GM12878 (cell line): ENCODE results near the gene GAL. TPM values are rescaled to one million over a fixed set of nuclear protein-coding genes. Genes with fewer than 3 reads are reported as not detected.

Experiments used
- ATAC-seq: fragments of 200-7000 bp; cut with Tn5 transposase; 3 replicates; pipeline ENCODE4 v1.9.1; 2020; ENCODE audit warnings: mild to moderate bottlenecking, moderate library complexity
- BruUV-seq: library from RNA; stranded (reverse); fragments of 400-500 nt; replicated peaks from 2 replicates; lab custom pipeline; 2021; lab: Mats Ljungman, UMichigan
- CTCF ChIA-PET: fragments of 300-600 bp; sonication (Branson Sonifier 250); formaldehyde crosslinking; extraction: SDS; loops from one replicate; lab custom pipeline; 2021; ENCODE audit warnings: inconsistent platforms; lab: Yijun Ruan, JAX
- POLR2A ChIA-PET: fragments of 350-600 bp; formaldehyde crosslinking; extraction: SDS; loops from one replicate; lab custom pipeline; 2021; ENCODE audit warnings: inconsistent platforms; lab: Charles Lee
- RAD21 ChIA-PET: fragments of 300-600 bp; sonication (Branson Sonifier 250); formaldehyde crosslinking; loops from one replicate; lab custom pipeline; 2023; ENCODE audit warnings: antibody characterized with exemption; ENCODE audit not compliant: unreplicated experiment; lab: Charles Lee
- SMC1A ChIA-PET: fragments of 300-600 bp; sonication (Branson Sonifier 250); formaldehyde crosslinking; loops from one replicate; lab custom pipeline; 2023; ENCODE audit not compliant: unreplicated experiment, uncharacterized antibody; lab: Charles Lee
- DNase-seq: peaks from one replicate; pipeline ENCODE4 v3.0.0-alpha.2; 2011; ENCODE audit warnings: low read depth, low spot score
- FAIRE-seq: peaks from 3 replicates; lab custom pipeline; 2011; peaks lifted over from hg19 to GRCh38; lab: Jason Lieb, UNC
- H2AFZ ChIP-seq: 2 replicates; pipeline ENCODE4 v1.6.0; 2011; ENCODE audit warnings: low read depth, low read length, control low read depth; ENCODE audit not compliant: control insufficient read depth
- H3K27ac ChIP-seq: 2 replicates; pipeline ENCODE4 v1.5.1; 2011; ENCODE audit warnings: control low read depth; ENCODE audit not compliant: control insufficient read depth, insufficient read depth
- H3K27me3 ChIP-seq, 2 experiments: replicated peaks in 1 of 2; 2 replicates each; pipeline versions ENCODE4 v1.6.0 to v1.6.1; 2011; ENCODE audit warnings: low read length in 1 of 2; ENCODE audit not compliant: control insufficient read depth in 2 of 2, insufficient read depth in 2 of 2
- H3K36me3 ChIP-seq, 2 experiments: 2 replicates each; pipeline ENCODE4 v1.5.1; 2011; ENCODE audit warnings: low read length in 1 of 2; ENCODE audit not compliant: control insufficient read depth in 2 of 2, insufficient read depth in 2 of 2
- H3K4me1 ChIP-seq: 2 replicates; pipeline ENCODE4 v1.6.1; 2011; ENCODE audit warnings: mild to moderate bottlenecking, low read length, moderate library complexity, mixed read lengths; ENCODE audit not compliant: control insufficient read depth, insufficient read depth
- H3K4me2 ChIP-seq: 2 replicates; pipeline ENCODE4 v1.6.0; 2011; ENCODE audit warnings: control low read depth; ENCODE audit not compliant: control insufficient read depth, insufficient read depth
- H3K4me3 ChIP-seq: fragments of 200-600 bp; sonication (generic); 2 replicates; pipeline ENCODE4 v1.5.1; 2016
- H3K79me2 ChIP-seq: 2 replicates; pipeline ENCODE4 v1.6.0; 2011; ENCODE audit warnings: low read length; ENCODE audit not compliant: control insufficient read depth, insufficient read depth
- H3K9ac ChIP-seq: 2 replicates; pipeline ENCODE4 v1.8.0; 2011; ENCODE audit warnings: low read length, control low read depth, mixed read lengths; ENCODE audit not compliant: control insufficient read depth, insufficient read depth
- H3K9me3 ChIP-seq: replicated peaks from 3 replicates; pipeline ENCODE4 v1.5.1; 2011; ENCODE audit warnings: mild to moderate bottlenecking, low read length; ENCODE audit not compliant: control insufficient read depth, insufficient read depth
- H4K20me1 ChIP-seq: 2 replicates; pipeline ENCODE4 v1.6.0; 2011; ENCODE audit not compliant: control insufficient read depth, insufficient read depth
- IRF5 ChIP-seq: fragments of 450-650 bp; IDR thresholded peaks from 2 replicates; pipeline ENCODE4 v1.6.1; 2017; ENCODE audit warnings: borderline replicate concordance
- JUNB ChIP-seq: IDR thresholded peaks from 2 replicates; pipeline ENCODE4 v1.6.1; 2016; ENCODE audit warnings: antibody characterized with exemption, mild to moderate bottlenecking
- PAX5 ChIP-seq: IDR thresholded peaks from 2 replicates; pipeline ENCODE4 v1.6.1; 2011; ENCODE audit warnings: low read depth, low read length, borderline replicate concordance
- POLR2A ChIP-seq: IDR thresholded peaks from 2 replicates; pipeline ENCODE4 v1.6.1; 2011; ENCODE audit warnings: low read depth, mild to moderate bottlenecking, low read length
- RAD21 ChIP-seq: IDR thresholded peaks from 2 replicates; pipeline ENCODE4 v1.6.1; 2011; ENCODE audit warnings: mild to moderate bottlenecking, low read depth, low read length, moderate library complexity; ENCODE audit not compliant: insufficient read depth
- RBBP5 ChIP-seq: fragments of 200-600 bp; sonication (generic); conservative IDR thresholded peaks from 2 replicates; pipeline ENCODE4 v1.6.1; 2016
- SIN3A ChIP-seq: IDR thresholded peaks from 2 replicates; pipeline ENCODE4 v1.6.1; 2012; ENCODE audit warnings: low read depth, low read length, improper control_type of control experiment
- SPI1 ChIP-seq: IDR thresholded peaks from 2 replicates; pipeline ENCODE4 v1.6.1; 2011; ENCODE audit warnings: low read depth, mild to moderate bottlenecking, low read length, moderate library complexity, borderline replicate concordance; ENCODE audit not compliant: insufficient read depth
- SUZ12 ChIP-seq: fragments of 200-600 bp; sonication (generic); IDR thresholded peaks from one replicate; pipeline ENCODE4 v1.6.1; 2018; ENCODE audit warnings: antibody characterized with exemption, mild to moderate bottlenecking; ENCODE audit not compliant: unreplicated experiment
- TARDBP ChIP-seq: IDR thresholded peaks from 2 replicates; pipeline ENCODE4 v1.6.1; 2016; ENCODE audit warnings: borderline replicate concordance
- YY1 ChIP-seq: IDR thresholded peaks from 2 replicates; pipeline ENCODE4 v1.6.1; 2011; ENCODE audit warnings: low read depth, mild to moderate bottlenecking, low read length
- ZBED1 ChIP-seq: IDR thresholded peaks from 2 replicates; pipeline ENCODE4 v1.6.1; 2016; ENCODE audit warnings: borderline replicate concordance
- WGBS: methylation state at CpG from one replicate; pipeline ENCODE4 v1.1.6; 2016; ENCODE audit warnings: low lambda C conversion rate; ENCODE audit not compliant: insufficient replicate concordance, insufficient coverage; ENCODE audit errors: missing lambda C conversion rate; 5-methylcytosine and 5-hydroxymethylcytosine counted together
- in situ Hi-C: fragments of 300-500 bp; cut with MboI; formaldehyde crosslinking; loops from 9 replicates; pipeline ENCODE4 v1.14.3; 2018; ENCODE audit warnings: mixed read lengths
- intact Hi-C: fragments of 100-400 bp; cut with micrococcal nuclease; formaldehyde crosslinking; loops from one replicate; pipeline ENCODE4 v1.14.2; 2022; ENCODE audit not compliant: unreplicated experiment
- polyA plus RNA-seq, 11 experiments: library from polyadenylated mRNA; depleted of rRNA in 4 of 11; unstranded in 6 of 11; stranded (reverse) in 5 of 11; fragments of >200 nt; fragmentation: Nextera tagmentation in 4 of 11; fragmentation: Illumina TruSeq in 1 of 11; extraction: Ambion mirVana in 4 of 11; extraction: Trizol in 1 of 11; gene quantifications; 1 replicate in 1 of 11; 2 replicates in 10 of 11; pipeline versions ENCODE4 v1.2.1 to v1.2.3, GENCODE V29; 2011 to 2016; ENCODE audit warnings: inconsistent platforms in 2 of 11, missing spikeins in 2 of 11, low read depth in 1 of 11
- total RNA-seq, 4 experiments: library from RNA; depleted of rRNA in 3 of 4; stranded (reverse); fragments of >200 nt in 3 of 4; fragmentation: Illumina TruSeq in 1 of 4; extraction: Trizol in 1 of 4; gene quantifications; 2 replicates each; pipeline versions ENCODE4 v1.2.1 to v1.2.3, GENCODE V29; 2013 to 2021
- TF ChIP-seq, protein P1 (sequence below): fragments of 450-650 bp; IDR thresholded peaks from 2 replicates; pipeline ENCODE4 v1.6.1; 2016; ENCODE audit warnings: mild to moderate bottlenecking, moderate library complexity, borderline replicate concordance
- TF ChIP-seq, protein P2 (sequence below): fragments of 450-650 bp; conservative IDR thresholded peaks from 2 replicates; pipeline ENCODE4 v1.6.1; 2017; ENCODE audit warnings: mild to moderate bottlenecking, moderate library complexity

GAL gene
- total and polyA plus RNA-seq, 10 of the 15 experiments (the other 5 are each of a cell fraction or from before 2014, with no cell fraction given) = 0.35 TPM; not detected in 9

DNA sequence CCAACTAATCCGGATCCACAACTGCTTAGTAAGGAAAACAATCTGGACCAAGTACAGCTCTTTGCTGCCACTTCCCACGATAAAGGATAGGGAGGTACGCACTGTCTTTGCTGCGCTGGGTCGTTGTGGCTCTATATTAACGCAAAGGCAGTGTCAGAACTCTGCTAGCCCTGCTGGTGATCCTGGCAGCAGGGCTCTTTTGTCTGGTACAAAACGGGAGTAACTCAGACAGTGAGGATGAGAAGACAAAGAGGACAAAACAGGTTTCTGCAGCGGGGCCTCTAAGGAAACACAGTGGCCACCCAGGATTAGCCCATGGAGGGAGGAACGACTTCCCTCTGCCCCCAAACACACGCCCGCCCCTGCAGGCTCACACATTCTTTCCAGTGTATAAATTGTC is 26.1 kb downstream of the GAL start:
- FAIRE-seq (no peak), ATAC-seq (no peak)
- WGBS = 52% methylated on average over 11 of the region's 11 CpGs
- no peak for TF ChIP-seq SIN3A
- no peak for TF ChIP-seq SUZ12
- TF ChIP-seq, protein P1, sequence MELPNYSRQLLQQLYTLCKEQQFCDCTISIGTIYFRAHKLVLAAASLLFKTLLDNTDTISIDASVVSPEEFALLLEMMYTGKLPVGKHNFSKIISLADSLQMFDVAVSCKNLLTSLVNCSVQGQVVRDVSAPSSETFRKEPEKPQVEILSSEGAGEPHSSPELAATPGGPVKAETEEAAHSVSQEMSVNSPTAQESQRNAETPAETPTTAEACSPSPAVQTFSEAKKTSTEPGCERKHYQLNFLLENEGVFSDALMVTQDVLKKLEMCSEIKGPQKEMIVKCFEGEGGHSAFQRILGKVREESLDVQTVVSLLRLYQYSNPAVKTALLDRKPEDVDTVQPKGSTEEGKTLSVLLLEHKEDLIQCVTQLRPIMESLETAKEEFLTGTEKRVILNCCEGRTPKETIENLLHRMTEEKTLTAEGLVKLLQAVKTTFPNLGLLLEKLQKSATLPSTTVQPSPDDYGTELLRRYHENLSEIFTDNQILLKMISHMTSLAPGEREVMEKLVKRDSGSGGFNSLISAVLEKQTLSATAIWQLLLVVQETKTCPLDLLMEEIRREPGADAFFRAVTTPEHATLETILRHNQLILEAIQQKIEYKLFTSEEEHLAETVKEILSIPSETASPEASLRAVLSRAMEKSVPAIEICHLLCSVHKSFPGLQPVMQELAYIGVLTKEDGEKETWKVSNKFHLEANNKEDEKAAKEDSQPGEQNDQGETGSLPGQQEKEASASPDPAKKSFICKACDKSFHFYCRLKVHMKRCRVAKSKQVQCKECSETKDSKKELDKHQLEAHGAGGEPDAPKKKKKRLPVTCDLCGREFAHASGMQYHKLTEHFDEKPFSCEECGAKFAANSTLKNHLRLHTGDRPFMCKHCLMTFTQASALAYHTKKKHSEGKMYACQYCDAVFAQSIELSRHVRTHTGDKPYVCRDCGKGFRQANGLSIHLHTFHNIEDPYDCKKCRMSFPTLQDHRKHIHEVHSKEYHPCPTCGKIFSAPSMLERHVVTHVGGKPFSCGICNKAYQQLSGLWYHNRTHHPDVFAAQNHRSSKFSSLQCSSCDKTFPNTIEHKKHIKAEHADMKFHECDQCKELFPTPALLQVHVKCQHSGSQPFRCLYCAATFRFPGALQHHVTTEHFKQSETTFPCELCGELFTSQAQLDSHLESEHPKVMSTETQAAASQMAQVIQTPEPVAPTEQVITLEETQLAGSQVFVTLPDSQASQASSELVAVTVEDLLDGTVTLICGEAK = no peak
- no peak for TF ChIP-seq TARDBP
- TF ChIP-seq ZBED1 = no peak
- TF ChIP-seq RBBP5 = no peak
- TF ChIP-seq POLR2A = no peak
- no peak for TF ChIP-seq JUNB
- TF ChIP-seq, protein P2, sequence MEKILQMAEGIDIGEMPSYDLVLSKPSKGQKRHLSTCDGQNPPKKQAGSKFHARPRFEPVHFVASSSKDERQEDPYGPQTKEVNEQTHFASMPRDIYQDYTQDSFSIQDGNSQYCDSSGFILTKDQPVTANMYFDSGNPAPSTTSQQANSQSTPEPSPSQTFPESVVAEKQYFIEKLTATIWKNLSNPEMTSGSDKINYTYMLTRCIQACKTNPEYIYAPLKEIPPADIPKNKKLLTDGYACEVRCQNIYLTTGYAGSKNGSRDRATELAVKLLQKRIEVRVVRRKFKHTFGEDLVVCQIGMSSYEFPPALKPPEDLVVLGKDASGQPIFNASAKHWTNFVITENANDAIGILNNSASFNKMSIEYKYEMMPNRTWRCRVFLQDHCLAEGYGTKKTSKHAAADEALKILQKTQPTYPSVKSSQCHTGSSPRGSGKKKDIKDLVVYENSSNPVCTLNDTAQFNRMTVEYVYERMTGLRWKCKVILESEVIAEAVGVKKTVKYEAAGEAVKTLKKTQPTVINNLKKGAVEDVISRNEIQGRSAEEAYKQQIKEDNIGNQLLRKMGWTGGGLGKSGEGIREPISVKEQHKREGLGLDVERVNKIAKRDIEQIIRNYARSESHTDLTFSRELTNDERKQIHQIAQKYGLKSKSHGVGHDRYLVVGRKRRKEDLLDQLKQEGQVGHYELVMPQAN = no peak
- TF ChIP-seq IRF5 = no peak
- no peak for TF ChIP-seq YY1
- no peak for TF ChIP-seq SPI1
- TF ChIP-seq RAD21 = no peak
- TF ChIP-seq PAX5 = no peak

More for the DNA sequence above, 26.1 kb downstream of the GAL start:
- ChIA-PET POLR2A (no interaction called here), RAD21 (no interaction called here), CTCF (no interaction called here), SMC1A (no interaction called here)
- Histone ChIP-seq H3K4me3 (no peak overlapping the region), H3K4me2 (no peak overlapping the region), H3K27ac (no peak overlapping the region), H2AFZ (no peak overlapping the region), H4K20me1 (no peaks in the 10 kb centered on the region), H3K36me3 (no peaks in the 10 kb centered on the region), H3K27me3 (no peaks in the 10 kb centered on the region; a peak in 2 of 4 replicates), H3K9me3 (no peaks in the 10 kb centered on the region), H3K79me2 (no peaks in the 10 kb centered on the region), H3K9ac (no peak overlapping the region), H3K4me1 (no peaks in the 10 kb centered on the region)
- intact Hi-C loops (no loop called here), in situ Hi-C loops (no loop called here)
- no peak for DNase-seq
- BruUV-seq = no TSS peak
